HG02981 (cell line): ENCODE measurements around the gene TAS2R10.

Experiments
- ATAC-seq: cut with Tn5 transposase; IDR thresholded peaks from one replicate; pipeline ENCODE4 v1.9.1; 2021; ENCODE audit warnings: mild to moderate bottlenecking, moderate library complexity; ENCODE audit not compliant: unreplicated experiment

TAS2R10 gene

GRCh38 chr12:10783252-10783651, 42.9 kb downstream of the TAS2R10 start:
- ATAC-seq, result no peak

DNA sequence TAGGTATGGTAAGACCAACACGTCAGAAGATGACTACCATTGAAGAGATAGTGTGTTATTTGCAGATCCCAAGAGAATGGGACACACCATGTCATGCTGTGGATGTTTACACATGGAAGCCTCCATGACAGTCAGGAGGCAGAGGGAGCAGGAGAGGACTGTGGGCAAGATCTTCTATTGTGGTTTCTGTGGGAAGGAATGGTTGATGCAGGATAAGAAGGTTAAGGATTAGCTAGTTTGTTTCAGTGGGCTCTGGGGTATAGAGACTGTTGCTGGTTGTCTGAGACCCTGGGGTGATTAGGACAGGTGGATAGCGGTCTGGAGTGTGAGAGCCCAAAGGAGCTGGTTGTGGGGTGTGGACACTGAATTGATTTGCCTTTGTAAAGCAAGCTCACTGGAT, 47.1 kb downstream of the TAS2R10 start:
- ATAC-seq, result no peak
